SIG-M5 (cell line): Measurements from ENCODE around the gene YAP1.

Source experiments
- DNase-seq: peaks from one replicate; lab custom pipeline; 2025; lab: John Stamatoyannopoulos, UW

The YAP1 gene

DNA sequence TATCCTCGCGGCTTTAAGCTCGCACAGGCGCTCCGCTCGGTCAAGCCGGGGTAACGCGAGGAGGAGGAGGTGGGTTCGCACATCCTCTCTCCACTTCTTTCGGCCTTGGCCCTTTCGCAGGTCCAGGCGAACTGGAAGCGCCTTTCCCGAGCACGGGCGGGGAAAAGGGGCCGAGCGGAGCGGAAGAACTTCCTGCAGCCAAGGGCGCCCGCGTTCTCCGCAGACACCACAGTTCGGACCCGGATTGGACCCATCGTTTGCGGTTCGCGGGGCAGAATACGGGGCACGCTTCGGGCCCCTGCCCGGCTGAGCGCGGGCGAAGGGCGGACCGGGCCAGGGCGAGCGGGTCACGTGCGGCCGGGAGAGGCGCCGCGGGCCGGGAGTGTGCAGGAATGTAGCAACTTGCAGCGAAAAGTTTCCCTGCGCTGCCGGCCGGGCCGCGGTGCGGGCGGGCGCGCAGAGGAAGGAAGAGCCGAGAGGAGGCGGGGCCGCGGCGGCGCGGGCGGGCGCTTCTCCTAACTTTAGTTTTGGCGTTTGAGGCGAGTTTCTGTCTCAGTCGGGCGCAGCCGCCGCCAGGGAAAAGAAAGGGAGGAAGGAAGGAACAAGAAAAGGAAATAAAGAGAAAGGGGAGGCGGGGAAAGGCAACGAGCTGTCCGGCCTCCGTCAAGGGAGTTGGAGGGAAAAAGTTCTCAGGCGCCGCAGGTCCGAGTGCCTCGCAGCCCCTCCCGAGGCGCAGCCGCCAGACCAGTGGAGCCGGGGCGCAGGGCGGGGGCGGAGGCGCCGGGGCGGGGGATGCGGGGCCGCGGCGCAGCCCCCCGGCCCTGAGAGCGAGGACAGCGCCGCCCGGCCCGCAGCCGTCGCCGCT, at the start of gene YAP1:
Gene YAP1 (plus strand): TSS at position 552 of the 865 bp plus-strand sequence. CDS start 402 bp downstream, outside the sequence.
- no peak for DNase-seq

DNA sequence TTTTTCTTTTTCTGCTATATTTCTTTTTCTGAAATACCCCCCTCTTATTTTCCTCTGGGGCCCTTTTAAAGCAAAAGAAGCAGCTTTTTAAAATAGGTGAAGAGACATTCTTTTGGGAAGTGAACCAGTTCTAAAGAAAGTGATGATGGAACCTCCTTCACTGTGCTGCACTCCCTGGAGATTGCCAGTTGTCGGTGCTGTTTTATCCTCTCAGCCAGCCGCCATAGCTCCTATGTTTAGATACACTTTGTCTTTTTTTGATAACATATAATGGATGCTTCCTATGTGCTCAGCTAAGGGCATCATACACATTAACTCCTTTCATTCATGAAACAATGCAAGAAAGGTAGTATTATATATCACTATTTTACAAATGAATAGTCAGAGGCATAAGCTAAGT, 49.0 kb upstream of the YAP1 start:
- DNase-seq, result no peak

DNA sequence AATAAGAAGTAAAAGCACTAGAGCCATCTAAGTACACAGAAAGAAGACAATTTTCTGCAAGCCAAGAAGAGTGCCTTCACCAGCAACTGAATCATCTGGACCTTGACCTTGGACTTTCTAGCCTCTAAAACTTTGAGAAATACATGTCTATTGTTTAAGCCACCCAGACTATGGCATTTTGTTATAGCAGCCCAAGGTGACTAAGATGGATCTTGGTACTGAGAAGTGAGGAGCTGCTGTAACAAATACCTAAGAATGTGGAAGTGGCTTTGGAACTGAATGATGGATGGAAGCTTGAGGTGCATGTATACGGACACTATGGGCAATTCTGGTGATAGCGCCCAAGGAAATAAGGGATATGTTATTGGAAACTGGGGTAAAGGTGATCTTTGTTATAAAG, 48.1 kb upstream of the YAP1 start:
- no peak for DNase-seq

DNA sequence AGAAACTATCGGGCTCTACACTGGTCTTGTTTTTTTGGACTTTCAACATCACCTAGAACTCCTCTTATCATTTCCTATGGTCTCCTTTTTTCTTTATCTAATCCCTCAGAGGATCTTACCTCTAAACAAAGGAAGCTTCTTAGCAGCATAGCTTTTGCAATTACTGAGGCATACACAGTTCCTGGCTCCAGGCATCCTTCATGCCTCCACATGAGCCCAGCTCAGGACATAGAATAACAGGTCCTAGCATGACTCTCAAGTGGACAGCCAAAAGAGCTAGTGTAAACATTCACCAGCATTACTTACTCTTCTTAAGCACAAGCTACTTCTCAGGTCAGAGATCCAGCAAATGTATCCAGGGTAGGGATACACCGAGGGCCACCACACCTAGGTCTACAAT, 45.9 kb upstream of the YAP1 start:
- no peak for DNase-seq

DNA sequence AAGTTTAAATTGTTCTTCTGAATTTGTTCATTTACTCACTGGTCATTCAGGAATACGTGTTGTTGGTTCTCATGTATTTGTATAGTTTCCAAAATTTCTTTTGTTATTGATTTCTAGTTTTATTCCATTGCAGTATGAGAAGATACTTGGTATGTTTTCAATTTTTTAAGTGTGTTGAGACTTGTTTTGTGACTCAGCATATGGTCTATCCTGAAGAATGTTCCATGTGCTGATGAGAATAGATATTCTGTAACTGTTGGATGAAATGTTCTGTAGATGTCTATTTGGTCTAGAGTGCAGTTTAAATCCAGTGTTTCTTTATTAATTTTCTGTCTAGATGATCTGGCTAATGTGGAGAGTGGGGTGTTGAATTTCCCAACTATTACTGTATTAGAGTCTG, 39.5 kb upstream of the YAP1 start:
- no peak for DNase-seq

DNA sequence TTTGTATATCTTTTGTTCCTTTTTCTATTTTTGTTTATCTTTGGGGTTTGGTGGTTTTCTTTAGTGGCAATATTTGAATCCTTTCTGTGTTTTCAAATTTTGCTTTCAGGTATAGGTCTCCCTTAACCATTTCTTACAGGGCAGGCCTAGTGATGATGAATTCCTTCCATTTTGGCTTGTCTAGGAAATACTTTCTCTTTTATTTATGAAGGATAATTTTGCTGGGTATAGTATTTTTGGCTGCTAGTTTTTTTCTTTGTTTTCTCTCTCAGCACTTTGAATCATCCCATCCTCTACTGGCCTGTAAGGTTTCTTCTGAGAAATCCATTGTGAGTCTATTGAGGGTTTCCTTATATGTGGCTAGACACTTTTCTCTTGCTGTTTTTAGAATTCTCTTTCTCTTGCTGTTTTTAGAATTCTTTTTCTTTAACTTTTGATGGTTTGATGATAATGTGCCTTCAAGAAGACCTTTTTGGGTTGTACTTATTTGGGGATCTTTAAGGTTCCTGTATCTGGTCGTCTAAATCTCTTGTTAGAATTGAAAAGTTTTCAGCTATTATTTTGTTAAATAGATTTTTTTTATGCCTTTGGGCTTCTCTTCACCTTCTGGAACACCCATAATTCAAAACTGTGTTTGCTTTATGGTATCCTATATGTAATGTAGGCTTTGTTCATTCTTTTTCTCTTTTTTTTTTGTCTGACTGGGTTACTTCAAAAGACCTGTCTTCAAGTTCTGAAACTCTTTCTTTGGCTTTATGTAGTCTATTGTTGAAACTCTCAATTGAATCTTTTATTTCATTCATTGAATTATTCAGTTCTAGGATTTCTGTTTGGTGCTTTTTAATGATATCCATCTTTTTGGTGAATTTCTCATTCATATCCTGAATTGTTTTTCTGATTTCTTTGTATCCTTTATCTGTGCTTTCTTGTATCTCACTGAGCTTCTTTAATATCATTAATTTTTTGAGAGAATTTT, 38.5 kb upstream of the YAP1 start:
- DNase-seq, result no peak

DNA sequence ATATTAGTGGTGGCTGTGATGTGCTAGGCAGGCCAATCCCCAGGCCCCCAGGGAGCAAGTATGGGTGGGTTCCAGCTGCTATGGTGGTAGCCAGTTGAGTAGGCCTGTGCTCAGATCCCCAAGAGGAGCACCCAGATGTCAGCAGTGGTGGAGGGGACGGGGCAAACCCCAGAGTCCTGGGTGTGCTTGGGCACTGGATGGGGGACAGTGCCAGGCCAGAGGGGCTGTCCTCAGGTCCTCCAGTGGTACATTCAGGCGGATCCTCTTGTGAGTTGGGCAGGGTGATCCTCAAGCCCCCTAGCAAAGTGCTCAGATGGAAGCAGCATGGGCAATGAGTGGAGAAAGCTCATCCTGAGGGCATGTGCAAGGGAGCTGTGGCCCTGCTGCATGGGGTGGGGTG, 37.0 kb upstream of the YAP1 start:
- no peak for DNase-seq

DNA sequence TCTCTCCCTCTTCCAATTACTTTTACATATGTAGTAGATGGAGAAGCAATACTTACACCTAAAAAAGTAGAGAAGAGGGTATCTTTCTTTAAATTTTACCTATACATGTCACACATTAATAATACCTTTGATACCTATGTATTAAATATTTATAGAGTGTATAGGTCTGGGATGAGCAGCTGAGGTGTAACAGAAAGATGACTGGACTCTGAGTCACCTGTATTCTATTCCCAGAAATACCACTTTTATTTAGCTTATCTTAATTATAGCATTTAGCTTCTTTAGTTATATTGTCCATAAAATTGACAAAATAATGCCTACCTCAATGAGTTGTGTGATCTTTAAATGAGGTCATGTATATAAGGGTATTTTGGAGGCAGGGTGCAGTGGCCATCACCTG, 30.6 kb upstream of the YAP1 start:
- DNase-seq, result no peak

DNA sequence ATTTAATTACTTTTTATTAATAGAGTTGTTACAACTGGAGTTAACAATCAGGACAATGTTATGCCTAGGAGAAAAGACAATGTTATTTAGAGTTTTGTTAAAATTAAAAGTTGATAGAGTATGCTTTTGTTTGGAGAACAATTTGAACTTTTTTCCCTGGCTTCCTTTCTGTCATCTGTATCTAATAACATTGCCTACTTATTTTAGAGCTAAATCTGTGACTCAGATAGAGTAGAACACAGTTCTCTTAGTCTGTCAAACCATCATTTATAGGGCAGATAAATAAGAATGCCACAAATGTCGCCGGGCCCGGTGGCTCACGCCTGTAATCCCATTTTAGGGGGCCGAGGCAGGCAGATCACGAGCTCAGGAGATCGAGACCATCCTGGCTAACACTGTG, 28.9 kb upstream of the YAP1 start:
- no peak for DNase-seq

DNA sequence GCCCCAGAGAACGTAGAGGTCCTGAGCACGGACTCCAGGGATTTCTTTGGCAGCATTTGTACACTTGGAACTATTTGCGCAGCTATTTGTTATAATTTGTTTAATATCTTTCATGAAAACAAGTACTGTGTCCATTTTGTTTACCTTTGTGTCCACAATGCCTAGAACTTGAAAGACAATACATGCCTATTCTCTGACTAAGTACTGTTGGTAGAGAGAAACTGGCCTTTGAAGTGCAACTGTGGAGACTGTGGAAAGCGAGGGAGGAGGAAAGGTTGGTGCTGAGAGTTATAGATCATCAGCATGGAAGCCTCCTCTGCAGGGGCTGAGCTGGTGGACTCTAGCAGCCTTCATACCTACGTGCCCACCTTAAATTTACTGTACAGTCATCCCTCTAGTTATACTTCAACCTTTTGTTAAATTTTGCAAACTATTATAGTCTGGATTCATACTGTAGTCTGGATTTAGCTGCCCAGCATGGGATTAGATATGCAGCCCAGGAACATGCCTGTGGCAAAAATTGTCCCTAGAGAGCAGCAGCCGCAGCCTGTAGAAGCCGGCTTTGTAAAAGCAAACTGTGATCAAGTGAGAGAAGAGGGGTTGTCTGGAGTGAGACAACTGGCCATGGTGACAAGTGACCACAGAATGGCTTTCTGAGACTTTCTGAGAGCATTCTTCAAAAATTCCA, 24.2 kb upstream of the YAP1 start:
- no peak for DNase-seq

DNA sequence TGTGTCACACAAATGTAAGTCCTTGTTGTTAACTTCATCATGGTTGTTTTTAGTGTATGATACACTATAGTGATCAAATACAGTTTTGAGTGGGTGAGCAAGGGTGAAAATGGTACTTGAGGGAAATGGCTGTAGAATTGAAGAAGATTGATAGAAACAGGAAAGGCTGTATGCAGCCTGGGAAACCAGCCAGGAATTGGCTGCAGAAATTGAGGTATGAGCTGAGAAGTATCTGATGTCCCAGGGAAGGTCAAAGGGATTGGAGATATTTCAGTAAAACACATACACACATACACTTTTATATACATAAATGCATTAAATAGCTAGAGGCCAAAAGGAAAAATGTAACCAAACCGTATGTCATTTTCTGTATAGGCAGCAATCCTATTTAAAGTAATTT, 13.1 kb upstream of the YAP1 start:
- no peak for DNase-seq

DNA sequence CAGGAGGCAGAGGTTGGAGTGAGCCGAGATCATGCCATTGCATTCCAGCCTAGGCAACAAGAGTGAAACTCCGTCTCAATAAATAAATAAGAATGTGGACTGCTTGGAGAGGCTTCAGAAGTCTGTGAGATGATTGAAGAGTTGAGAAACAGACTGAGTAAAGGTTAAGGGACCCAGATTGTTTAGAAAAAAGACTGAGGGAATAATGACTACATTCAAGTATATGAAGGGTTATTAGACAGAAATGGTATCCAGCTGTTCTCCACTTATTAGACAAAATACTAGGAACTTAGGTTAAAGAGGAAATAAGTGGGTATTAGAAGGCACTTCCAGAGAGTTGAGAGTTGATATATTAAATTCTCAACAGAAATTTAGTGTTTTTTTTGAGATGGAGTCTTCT, 10.5 kb upstream of the YAP1 start:
- no peak for DNase-seq

DNA sequence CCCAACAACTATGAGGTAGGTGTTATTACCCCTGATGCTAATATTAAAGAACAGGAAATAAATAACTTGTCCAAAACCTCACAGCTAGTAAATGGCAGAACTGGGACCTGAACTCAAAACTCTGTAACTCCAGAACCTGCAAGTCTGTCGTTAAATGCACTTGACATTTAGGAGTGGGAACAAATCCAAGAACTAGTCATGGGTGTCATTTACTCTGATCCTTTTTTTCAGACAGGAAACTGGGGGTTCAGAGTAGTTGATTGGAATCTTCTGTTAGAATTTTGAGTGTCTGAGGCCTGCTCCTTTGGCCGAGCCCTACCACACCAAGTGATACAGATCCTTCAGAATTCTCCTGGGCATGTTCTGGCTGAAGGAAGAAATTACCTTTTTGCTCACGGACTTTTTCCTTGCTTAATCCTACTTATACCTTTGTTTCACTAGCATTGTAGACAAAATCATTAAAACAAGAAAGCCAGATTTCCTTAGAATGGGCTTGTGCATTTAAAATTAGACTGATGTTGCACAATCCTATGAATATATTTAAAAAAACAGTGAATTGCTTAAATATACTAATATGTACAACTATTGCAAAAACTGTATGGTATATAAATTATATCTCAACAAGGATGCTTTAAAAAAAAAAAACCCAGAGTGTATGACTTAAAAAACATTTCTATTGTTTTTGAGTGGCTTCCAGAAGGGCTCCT, 1.4 kb upstream of the YAP1 start:
- no peak for DNase-seq

DNA sequence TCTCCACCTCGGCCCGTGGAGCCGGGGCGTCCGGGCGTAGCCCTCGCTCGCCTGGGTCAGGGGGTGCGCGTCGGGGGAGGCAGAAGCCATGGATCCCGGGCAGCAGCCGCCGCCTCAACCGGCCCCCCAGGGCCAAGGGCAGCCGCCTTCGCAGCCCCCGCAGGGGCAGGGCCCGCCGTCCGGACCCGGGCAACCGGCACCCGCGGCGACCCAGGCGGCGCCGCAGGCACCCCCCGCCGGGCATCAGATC, 439 bp downstream of the YAP1 start:
- no peak for DNase-seq

DNA sequence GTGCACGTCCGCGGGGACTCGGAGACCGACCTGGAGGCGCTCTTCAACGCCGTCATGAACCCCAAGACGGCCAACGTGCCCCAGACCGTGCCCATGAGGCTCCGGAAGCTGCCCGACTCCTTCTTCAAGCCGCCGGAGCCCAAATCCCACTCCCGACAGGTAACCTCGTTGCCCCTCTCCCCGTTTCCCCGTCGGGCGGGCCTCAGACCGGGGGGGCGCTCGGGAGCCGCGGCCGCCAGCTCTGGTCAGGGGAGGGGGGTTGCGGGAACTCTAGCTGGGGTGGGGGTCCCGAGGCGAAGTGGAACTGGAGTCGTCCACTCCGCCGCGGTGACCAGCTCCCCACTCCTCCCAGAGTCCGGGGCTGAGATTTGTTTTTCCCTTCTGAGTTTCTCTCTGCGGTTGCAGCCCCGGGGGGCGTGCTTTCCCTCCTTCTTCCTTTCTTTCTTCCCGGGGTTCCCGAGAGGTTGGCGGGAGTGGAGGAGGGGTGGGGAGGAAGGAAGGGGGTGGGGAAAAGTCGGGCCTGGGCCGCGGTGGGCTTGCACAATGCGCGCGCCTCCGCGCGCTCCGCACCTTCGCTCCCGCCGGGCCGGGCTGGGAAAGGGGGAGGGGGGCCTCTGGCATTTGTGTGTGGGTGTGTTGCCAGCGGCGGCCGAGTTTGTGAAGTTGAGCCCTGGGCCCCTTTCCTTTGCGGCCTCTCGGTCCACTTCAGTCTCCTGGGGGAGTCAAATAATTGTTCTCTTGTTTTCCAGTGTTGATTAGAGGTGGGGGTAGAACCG, 952 bp downstream of the YAP1 start:
- no peak for DNase-seq

DNA sequence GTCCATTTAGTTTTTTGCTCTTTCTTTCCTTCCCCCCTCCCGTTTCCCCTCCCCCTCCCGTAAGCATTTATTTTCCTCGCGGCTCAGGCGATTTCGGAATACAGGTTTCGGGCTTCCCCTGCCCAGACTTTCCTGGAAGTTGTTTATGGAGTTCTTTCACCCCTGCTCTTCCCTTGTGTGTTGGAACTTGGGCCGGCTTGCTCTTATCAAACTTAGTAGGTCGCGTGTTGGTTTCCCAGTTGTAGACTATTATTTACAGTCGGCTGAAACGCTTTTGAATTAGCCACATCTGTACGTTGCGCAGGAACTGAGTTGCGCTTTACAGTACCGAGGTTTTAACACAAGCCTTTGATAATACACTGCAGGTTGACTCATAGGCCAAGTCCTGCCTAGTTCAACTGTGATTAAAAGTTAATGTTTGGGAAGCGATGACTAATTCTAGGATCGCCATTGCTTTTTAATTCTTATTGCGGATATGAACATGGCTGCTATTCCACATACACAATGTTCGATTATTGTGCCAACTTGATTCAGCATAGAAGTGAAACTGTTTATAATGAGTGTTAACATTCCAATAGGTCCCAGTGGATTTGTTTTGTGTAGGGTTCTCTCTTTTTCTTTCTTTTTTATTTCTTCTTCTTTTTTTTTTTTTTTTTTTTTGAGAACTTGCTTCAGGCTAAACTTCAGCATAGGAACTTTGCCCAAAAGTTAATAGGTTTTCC, 1.7 kb downstream of the YAP1 start:
- no peak for DNase-seq

DNA sequence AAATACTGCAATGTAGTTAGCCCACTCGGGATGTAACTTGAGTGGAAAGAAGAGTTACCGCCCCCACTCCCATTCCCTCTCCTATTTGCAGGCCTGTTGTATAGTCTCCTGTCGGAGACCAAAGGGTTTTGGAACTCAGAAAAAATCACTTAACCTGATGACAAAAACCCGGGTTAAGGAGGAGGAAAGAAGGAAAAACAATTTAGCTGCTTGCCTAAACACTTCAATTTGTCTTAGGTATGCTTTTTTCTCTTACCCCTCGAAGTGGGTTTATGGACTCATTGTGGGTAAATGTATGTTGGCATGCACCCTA, 2.2 kb downstream of the YAP1 start:
- no peak for DNase-seq

DNA sequence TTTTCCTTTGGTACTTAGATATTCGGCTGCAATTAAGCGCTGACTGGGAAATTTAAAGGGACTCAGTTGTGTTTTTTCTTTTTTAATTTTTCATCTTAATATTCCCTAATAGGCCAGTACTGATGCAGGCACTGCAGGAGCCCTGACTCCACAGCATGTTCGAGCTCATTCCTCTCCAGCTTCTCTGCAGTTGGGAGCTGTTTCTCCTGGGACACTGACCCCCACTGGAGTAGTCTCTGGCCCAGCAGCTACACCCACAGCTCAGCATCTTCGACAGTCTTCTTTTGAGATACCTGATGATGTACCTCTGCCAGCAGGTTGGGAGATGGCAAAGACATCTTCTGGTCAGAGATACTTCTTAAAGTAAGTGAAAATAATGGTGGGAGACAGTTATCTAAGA, 3.8 kb downstream of the YAP1 start:
- DNase-seq, result no peak

DNA sequence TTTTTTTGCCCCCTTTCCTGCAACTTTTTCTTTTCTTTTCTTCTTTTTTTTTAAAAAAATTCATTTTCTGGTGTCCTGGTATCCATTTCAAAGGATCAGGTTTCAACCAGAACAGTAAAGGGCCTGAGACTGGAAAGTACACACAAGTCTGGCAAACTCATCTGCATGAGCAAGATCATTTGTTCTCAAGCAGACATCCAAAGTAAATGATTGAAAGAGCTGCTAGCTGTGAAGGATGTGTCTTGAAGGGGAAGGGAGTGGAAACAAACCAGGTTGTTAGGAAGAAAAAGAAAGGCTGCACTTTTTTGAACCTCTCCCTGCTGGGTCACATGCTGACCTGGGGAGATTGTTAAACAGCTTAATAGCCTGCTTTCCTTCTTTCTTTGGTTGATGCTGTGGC, 5.3 kb downstream of the YAP1 start:
- no peak for DNase-seq

DNA sequence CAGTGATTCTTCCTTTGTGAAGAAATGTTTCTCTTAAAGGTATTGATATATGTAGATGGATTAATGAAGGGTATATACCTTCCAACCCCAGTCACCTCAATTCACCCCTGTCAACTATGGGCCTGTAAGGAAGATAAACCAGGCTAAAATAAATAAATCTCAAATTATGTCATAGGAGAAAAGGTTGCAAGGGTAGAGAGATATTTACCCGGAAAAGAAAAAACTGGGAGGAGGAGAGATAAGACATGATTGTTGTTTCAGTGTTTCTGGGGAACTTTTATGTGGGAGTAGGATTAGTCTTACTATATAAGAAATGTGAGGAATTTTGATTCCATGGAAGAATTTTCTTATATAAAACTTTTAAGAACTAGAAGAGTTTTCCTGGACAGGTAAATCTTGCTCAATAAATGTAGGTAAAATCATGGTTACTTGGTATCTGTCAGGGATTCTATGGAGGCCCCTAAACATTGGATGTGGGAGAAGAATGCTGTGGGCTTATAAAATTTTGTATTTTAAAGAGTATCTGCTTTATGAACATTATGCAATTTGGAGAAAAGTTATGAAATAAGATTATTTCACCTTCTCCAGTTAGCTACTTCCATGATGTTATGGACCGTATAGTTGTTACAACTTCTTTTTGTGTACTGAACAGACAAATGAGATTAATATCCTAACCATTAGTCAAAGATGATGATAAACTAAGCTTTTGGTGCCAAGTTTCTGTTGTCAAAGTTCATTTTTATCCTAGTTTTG, 6.4 kb downstream of the YAP1 start:
- no peak for DNase-seq
